ENCODE data around the gene SPDL1. TPM values are rescaled to one million over a fixed set of nuclear protein-coding genes. Genes with fewer than 3 reads are reported as not detected.

Gene SPDL1
- total RNA-seq, 2 experiments from 2014 or later: 35.0 to 37.4 TPM

- ATAC-seq (ENCODE audit: low read depth) (no peak), DNase-seq (no peak)
- Mint-ChIP-seq H3K4me1 (peaks cover 87% of the 10 kb centered on the region), H3K27me3 (no peaks in the 10 kb centered on the region), H3K9me3 (no peaks in the 10 kb centered on the region), H3K27ac (peak overlapping the region; percentile 86), H3K36me3 (peaks cover 54% of the 10 kb centered on the region), H3K4me3 (peak overlapping the region; percentile 59)
- POLR2A ChIA-PET: interaction anchor here (7.3 kb wide), 1 partner anchor 12 kb away, joined by 39 read pairs; the partner anchor contains the start of gene DOCK2
These were observed 65.2 kb downstream of the SPDL1 start for GRCh38 chr5:169648725-169649310.

DNA sequence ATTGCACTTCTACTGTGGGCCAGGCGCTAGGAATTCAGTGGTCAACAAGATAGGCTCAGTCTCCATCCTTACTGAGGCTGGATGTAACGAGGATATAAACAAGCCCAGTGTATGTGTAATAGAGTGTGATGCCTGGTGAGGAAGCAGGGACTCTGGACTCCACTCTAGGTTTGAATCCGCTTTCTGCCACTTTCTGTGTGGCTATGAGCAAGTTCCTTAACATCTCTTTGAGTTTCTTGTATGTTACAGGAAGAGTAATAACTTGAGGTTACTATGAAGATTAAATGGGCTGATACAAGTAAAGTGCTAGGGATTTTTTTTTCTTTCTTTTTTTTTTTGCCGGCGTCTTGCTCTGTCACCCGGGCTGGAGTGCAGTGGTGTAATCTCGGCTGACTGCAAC is 65.9 kb downstream of the SPDL1 start:
- Mint-ChIP-seq H3K27me3 (no peaks in the 10 kb centered on the region), H3K4me1 (peaks cover 86% of the 10 kb centered on the region), H3K36me3 (peaks cover 49% of the 10 kb centered on the region), H3K4me3 (peak overlapping the region; percentile 59), H3K9me3 (no peaks in the 10 kb centered on the region), H3K27ac (peak overlapping the region; percentile 86)
- POLR2A ChIA-PET: interaction anchor here (7.3 kb wide), 1 partner anchor 13 kb away, joined by 39 read pairs; the partner anchor contains the start of gene DOCK2
- DNase-seq (no peak), ATAC-seq (ENCODE audit: low read depth) (peak; percentile 65)

- DNase-seq: no peak
- H3K27ac Mint-ChIP-seq: peak overlapping the region; percentile 86
- peak overlapping the region; percentile 79 for H3K4me3 Mint-ChIP-seq
- ATAC-seq (ENCODE audit: low read depth): peak; percentile 57
- peaks cover 89% of the 10 kb centered on the region for H3K4me1 Mint-ChIP-seq
- POLR2A ChIA-PET: interaction anchor here (0.5 to 7.3 kb wide), 3 partner anchors 12 to 185 kb away, joined by 3 to 39 read pairs (median 4); partner anchors contain the start of gene DOCK2
- H3K9me3 Mint-ChIP-seq: no peaks in the 10 kb centered on the region
- peaks cover 44% of the 10 kb centered on the region for H3K36me3 Mint-ChIP-seq
- no peaks in the 10 kb centered on the region for H3K27me3 Mint-ChIP-seq
These were observed 67.2 kb downstream of the SPDL1 start for GRCh38 chr5:169650701-169651331.

DNA sequence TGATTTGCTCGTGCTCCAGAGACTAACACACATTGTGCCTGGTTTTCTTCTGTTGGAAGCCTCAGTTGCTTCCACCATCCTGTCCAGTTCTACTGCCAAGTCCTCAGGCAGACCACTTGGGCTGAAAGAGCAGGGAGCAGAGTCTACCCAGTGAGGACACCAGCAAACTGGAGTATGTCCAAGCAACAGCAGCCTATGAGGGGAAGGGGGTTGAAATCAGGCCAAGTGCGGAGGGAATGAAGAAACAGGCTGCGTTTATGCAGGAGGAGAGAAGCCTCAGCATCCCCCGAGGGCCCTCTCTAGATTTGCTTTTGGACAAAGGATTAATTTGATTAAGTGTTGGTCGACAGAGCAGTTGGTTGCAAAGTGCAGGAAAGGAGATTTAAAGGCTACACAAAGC is 68.0 kb downstream of the SPDL1 start:
- peaks cover 40% of the 10 kb centered on the region for H3K36me3 Mint-ChIP-seq
- no peak for DNase-seq
- POLR2A ChIA-PET: interaction anchor here (1.3 to 7.3 kb wide), 2 partner anchors 15 to 68 kb away, joined by 4 to 39 read pairs; partner anchors contain the start of genes DOCK2 and SPDL1
- peak overlapping the region; percentile 86 for H3K27ac Mint-ChIP-seq
- H3K27me3 Mint-ChIP-seq: no peaks in the 10 kb centered on the region
- H3K4me3 Mint-ChIP-seq: peak overlapping the region; percentile 79
- no peaks in the 10 kb centered on the region for H3K9me3 Mint-ChIP-seq
- ATAC-seq (ENCODE audit: low read depth): no peak
- H3K4me1 Mint-ChIP-seq: peaks cover 89% of the 10 kb centered on the region

- no peaks in the 10 kb centered on the region for H3K9me3 Mint-ChIP-seq
- no peak for ATAC-seq (ENCODE audit: low read depth)
- peaks cover 87% of the 10 kb centered on the region for H3K4me1 Mint-ChIP-seq
- no peak overlapping the region for H3K4me3 Mint-ChIP-seq
- H3K36me3 Mint-ChIP-seq: peaks cover 39% of the 10 kb centered on the region
- POLR2A ChIA-PET: interaction anchor here (1.3 to 7.3 kb wide), 2 partner anchors 15 to 68 kb away, joined by 4 to 39 read pairs; partner anchors contain the start of genes DOCK2 and SPDL1
- DNase-seq: no peak
- no peaks in the 10 kb centered on the region for H3K27me3 Mint-ChIP-seq
- peak overlapping the region; percentile 17 for H3K27ac Mint-ChIP-seq
These were observed 68.5 kb downstream of the SPDL1 start for GRCh38 chr5:169652057-169652456.

DNA sequence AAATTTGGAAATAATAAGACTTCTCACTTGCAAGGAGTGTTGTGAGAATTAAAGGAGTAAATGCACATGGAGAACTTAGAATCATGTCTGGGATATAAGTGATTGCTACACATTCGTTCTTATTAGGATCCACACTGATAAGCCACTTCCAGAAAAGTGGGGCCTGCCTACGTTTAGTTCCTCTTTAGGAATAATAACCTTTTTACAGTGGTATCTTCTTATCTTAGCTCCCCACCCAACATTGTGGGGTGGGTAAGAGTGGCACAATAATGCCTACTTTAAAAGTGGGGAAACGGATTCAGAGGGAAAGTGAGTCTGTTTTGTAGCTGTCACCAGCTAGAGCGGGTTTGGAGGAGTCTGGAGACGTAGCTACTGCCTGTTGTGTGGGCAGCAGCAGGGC is 69.5 kb downstream of the SPDL1 start:
- ATAC-seq (ENCODE audit: low read depth): no peak
- POLR2A ChIA-PET: interaction anchor here (0.7 to 7.3 kb wide), 3 partner anchors 16 to 69 kb away, joined by 3 to 39 read pairs (median 4); partner anchors contain the start of genes DOCK2 and SPDL1
- Mint-ChIP-seq H3K36me3 (peaks cover 37% of the 10 kb centered on the region), H3K9me3 (no peaks in the 10 kb centered on the region), H3K4me1 (peaks cover 83% of the 10 kb centered on the region), H3K27me3 (no peaks in the 10 kb centered on the region), H3K27ac (peak overlapping the region; percentile 46), H3K4me3 (no peak overlapping the region)
- no peak for DNase-seq

Other genes with a start within 250 kb of the SPDL1 start
- gene DOCK2, start 53.5 kb downstream of the SPDL1 start, total RNA-seq: 100 to 1,000 TPM; 266 to 275 TPM